SIG-M5 treated with dmso at 0.1 percent for 504 hours (cell line): ENCODE measurements around the gene QRFP.

Experiments
- DNase-seq: peaks from one replicate; lab custom pipeline; 2025; ENCODE audit not compliant: unreplicated experiment; lab: John Stamatoyannopoulos, UW

QRFP gene

DNA sequence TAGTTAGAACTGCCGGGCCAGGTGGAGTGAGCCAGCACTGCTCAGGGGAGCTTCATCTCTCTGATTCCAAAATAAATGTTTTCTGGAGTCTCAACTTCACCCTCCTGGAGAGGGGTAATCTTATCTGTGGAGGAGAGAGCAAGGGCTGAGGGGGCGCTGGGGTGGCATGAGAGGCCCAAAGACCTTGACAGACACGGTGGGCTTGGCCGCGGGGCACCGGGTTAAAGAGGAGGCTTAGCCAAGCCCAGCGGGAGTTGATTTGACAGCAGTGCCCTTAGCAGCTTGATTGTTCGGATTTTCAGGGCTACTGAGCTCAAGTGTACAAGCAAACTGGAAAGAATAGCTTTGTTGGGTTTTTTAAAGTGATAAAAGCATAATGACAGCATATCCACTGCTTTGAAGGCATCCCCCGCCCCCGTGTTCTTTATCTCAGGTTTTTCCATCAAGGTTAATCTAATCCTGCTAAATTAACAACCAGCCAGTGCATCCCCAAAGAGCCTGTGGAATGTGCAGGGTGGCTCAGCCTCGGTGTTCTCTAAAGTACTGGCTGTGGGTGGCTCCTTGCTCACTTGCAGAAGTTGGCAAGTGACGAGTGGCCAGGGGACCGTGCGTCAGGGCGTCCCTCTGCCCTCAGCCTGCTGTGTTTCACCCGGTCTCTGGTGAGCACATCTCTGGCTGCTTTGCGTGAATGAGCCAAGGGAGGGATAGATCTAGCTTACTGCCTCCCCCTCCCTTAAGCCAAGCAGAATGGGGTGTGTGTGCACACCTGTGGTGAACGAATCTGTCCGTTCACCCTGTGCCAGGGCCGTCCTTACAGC, 5.5 kb downstream of the QRFP start:
- no peak for DNase-seq

DNA sequence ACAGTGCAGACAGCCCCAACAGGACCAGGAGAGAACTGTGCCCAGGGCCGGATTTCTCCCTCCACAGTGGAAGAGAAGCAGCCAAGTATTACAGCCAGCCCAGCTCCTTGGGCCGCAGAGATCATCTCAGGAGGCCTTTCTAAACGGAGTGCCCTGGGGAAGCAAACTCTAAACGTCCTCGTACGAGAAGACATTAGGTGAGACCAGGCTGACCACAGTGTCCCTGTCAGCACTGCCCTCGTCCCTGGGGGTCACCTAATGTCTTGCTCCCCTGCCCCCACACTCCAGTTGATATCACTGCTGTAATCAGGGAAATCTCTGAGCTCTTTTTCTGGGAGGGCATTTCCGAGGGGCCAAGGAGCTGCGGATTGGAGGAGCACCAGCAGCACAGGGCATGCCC, 6.5 kb downstream of the QRFP start:
- DNase-seq = no peak

DNA sequence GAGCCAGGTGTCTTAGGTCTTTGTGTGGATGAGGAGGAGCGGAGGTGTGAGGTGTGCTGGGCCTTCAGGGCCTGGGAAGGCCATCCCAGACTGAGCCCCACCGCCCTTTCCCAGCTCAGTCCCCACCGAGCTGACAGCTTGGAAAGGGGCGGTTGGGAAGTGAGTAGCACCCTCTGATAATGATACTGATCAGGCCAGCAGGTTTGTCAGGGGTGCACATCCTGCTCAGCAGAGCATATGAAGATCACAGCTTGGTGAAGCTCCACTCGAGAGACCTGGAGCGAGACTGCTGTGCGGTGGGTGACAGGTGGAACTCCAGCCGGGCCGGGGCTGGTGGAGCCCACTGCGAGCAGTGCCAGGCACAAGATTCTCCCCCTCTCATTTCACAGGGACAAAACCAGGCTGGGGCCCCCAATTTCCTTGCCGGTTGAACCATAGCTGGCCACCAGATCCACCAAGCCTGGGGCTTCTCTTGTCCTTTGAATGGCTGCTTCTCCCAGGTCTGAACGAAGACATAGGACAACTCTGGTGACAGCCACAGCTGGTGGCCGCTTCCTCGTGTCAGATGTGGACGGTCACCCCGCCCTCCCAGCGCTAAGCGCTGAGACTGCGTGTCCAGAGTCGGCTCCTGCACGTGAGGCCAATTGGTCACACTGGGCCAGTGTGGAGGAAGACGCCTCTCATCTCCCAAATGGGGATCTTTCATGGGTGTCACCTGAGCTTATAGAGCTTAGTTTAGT, 8.3 kb downstream of the QRFP start:
- no peak for DNase-seq

DNA sequence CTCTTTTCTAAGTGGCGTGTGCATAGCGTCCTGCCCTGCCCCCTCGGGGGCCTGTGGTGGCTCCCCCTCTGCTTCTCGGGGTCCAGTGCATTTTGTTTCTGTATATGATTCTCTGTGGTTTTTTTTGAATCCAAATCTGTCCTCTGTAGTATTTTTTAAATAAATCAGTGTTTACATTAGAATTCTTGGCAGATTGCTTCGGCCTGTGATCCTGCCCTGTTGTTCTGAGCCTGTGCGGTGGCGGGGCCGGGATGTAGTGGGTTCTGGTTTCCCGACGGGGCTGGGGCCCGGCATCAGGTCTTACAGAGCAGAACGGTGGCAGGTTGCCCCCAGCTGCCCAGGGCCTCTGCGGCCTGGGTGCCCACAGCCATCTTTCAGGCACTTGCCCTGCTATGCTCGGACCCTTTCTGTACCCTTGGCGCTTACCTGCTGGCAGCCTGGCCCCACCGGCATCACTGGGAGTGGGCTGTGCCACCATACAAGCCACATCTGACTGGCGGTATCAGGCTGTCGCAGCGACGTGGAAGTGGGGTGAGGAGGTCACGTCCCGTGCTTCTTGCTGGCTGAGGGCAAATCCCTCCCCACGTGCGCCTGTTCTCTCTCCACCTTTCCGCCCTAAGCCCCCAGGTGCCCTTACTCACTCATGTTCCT, 9.0 kb downstream of the QRFP start:
- DNase-seq = no peak

DNA sequence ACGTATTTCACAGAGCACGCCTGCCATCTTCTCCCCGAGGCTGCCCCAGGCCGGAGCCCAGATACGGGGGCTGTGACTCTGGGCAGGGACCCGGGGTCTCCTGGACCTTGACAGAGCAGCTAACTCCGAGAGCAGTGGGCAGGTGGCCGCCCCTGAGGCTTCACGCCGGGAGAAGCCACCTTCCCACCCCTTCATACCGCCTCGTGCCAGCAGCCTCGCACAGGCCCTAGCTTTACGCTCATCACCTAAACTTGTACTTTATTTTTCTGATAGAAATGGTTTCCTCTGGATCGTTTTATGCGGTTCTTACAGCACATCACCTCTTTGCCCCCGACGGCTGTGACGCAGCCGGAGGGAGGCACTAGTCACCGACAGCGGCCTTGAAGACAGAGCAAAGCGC, 9.6 kb downstream of the QRFP start:
- no peak for DNase-seq

DNA sequence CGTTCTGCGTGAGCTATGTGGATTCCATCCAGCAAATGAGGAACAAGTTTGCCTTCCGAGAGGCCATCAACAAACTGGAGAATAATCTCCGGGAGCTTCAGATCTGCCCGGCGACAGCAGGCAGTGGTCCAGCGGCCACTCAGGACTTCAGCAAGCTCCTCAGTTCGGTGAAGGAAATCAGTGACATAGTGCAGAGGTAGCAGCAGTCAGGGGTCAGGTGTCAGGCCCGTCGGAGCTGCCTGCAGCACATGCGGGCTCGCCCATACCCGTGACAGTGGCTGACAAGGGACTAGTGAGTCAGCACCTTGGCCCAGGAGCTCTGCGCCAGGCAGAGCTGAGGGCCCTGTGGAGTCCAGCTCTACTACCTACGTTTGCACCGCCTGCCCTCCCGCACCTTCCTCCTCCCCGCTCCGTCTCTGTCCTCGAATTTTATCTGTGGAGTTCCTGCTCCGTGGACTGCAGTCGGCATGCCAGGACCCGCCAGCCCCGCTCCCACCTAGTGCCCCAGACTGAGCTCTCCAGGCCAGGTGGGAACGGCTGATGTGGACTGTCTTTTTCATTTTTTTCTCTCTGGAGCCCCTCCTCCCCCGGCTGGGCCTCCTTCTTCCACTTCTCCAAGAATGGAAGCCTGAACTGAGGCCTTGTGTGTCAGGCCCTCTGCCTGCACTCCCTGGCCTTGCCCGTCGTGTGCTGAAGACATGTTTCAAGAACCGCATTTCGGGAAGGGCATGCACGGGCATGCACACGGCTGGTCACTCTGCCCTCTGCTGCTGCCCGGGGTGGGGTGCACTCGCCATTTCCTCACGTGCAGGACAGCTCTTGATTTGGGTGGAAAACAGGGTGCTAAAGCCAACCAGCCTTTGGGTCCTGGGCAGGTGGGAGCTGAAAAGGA, 10.9 kb downstream of the QRFP start:
- DNase-seq = no peak

DNA sequence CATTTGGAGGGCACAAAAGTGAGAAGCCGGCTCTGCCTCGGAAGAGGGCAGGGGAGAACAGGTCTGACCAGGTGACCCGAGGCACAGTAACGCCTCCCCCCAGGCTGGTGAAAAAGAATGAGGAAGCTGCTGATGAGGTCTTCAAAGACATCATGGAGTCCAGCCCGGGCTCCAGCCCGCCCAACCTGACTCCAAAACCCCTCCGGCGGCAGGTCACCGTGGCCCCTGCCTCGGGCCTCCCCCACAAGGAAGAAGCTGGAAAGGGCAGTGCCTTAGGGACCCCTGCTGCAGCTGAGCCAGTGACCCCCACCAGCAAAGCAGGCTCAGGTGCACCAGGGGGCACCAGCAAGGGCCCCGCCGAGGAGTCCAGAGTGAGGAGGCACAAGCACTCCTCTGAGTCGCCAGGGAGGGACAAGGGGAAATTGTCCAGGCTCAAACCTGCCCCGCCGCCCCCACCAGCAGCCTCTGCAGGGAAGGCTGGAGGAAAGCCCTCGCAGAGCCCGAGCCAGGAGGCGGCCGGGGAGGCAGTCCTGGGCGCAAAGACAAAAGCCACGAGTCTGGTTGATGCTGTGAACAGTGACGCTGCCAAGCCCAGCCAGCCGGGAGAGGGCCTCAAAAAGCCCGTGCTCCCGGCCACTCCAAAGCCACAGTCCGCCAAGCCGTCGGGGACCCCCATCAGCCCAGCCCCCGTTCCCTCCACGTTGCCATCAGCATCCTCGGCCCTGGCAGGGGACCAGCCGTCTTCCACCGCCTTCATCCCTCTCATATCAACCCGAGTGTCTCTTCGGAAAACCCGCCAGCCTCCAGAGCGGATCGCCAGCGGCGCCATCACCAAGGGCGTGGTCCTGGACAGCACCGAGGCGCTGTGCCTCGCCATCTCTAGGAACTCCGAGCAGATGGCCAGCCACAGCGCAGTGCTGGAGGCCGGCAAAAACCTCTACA, 11.8 kb downstream of the QRFP start:
- DNase-seq = no peak

DNA sequence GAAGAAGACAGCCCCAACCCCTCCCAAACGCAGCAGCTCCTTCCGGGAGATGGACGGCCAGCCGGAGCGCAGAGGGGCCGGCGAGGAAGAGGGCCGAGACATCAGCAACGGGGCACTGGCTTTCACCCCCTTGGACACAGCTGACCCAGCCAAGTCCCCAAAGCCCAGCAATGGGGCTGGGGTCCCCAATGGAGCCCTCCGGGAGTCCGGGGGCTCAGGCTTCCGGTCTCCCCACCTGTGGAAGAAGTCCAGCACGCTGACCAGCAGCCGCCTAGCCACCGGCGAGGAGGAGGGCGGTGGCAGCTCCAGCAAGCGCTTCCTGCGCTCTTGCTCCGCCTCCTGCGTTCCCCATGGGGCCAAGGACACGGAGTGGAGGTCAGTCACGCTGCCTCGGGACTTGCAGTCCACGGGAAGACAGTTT, 12.5 kb downstream of the QRFP start:
- no peak for DNase-seq

DNA sequence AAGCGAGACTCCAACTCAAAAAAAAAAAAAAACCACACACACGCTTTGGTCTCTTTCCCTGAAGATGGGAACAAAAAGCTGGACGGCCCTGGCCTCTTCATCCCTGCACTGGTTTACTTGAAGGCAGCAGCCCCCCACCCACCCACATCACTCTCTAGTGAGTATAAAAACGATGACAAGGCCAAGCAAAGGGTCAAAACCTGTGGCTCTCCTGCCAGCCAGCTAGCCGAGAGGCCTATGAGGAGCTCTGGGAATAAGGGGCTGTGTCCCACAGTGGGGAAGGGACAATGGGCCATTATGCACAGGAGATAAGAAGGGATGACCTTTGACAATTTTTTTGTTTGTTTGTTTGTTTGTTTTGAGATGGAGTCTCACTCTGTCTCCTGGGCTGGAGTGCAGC, 13.1 kb downstream of the QRFP start:
- no peak for DNase-seq

DNA sequence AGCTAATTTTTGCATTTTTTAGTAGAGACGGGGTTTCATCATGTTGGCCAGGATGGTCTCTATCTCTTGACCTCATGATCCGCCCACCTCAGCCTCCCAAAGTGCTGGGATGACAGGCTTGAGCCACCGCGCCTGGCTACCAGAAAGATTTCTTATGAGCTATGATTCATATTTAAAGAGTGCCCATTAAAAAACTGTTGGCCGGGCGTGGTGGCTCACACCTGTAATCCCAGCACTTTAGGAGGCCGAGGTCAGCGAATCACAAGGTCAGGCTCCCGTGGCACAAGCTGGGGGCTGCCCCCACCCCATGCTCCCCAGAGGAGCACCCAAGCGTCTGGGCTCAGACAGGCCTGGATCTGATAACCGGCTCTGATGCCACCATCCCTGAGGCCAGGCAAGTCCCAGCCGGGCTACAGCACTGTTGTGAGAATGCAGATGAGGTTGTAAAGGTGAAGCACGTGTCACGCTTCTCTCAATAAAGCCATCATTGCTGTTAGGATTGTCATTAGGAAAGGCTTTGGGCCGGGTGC, 13.9 kb downstream of the QRFP start:
- no peak for DNase-seq

DNA sequence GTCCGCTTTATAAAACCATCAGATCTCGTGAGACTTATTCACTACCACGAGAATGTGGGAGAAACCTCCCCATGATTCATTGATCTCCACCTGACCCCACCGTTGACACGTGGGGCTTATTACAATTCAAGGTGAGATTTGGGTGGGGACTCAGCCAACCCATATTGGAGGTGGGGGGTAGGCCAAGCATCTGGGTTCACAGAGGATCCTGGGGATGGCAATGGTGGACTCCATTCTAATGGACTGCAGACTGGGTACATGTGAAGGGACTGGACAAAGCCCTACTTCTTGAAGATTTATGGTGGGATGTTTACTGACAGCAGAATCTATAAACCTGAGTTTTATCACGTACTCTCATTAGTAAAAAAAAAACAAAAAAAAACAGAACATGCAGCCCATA, 15.1 kb downstream of the QRFP start:
- DNase-seq = no peak

DNA sequence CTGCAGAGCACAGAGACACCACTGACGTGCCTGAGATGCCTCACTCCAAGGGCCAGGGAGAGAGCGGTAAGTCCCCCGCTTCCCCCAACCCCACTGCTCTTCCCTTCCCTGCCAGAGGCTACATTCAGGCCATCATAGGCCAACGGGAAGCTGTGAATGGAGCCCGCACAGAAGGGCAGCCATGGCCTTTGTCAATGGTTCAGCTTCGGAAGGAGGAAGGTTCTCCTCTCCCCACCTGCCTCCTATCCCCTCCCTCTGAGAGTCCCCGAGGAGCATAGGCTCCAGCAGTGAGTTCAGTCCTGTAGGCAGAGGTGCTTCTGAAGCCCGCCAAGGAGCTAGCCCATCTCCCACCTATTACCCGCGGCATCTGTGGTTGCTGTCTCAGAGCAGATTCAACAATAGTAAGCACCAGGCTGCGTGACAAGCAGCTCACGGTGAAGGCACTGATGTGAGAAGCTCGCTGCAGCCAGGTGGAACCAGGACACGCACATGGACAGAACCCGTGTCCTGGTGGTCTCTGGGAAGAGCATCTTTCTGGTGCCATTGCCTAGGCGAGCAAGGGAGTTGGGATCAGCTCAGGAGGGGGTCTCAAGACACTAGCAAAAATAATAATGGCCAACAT, 15.9 kb downstream of the QRFP start:
- no peak for DNase-seq

DNA sequence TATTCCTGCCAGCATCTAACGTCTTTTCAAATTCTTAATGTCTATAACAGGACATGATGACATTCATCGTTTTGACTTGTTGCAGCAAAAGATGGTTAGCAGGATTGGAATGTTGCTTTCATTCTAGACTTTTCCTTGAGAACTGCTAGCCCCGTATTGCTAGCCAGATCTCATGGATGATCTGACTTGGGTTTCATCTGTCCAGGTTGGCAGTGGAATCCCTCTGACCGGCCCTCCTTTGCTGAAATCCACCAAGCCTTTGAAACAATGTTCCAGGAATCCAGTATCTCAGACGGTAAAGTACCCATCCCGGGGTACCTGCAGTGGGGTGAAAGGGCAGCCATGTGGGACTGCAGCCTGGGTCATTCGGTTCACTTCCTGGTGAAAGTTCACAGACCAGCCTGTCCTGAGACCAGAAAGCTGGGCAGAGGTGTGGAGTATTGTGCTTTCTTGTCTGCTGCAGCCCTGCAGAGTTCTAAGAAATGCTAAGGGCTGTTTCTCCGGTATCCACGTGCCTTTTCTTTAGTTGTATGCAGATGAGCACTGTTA, 16.7 kb downstream of the QRFP start:
- DNase-seq = no peak

DNA sequence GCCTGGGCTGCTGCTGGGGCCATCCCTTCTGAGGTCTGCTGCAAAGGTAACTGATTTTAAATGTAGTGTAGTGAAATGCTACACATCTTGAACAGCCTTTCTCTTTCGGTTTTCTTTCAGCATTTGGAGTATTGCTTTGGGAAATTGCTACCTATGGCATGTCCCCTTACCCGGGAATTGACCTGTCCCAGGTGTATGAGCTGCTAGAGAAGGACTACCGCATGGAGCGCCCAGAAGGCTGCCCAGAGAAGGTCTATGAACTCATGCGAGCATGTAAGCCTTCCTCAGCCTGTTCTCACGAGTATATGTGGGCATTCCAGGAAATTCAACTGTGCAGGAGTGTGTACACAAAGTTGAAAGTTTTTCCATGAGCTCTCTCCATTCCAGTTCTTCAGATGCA, 18.3 kb downstream of the QRFP start:
- DNase-seq = no peak

DNA sequence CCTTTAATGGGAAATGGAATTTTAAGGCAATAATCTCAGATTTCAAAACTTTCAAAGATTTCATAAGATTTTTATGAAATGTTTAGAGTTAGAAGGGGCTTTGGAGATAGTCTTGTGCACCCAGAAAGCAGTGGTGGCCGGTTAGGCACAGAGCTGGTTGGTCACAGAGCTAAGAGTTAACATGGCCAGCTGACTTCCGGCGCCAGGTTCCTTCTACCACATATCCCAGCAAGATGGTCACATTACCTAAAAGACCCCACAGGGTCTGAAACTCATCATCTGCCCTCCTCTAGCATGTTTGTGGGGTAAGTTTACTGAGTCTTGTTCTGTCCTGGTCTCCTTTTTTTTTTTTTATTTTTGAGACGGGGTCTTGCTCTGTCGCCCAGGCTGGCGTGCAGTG, 19.3 kb downstream of the QRFP start:
- no peak for DNase-seq

DNA sequence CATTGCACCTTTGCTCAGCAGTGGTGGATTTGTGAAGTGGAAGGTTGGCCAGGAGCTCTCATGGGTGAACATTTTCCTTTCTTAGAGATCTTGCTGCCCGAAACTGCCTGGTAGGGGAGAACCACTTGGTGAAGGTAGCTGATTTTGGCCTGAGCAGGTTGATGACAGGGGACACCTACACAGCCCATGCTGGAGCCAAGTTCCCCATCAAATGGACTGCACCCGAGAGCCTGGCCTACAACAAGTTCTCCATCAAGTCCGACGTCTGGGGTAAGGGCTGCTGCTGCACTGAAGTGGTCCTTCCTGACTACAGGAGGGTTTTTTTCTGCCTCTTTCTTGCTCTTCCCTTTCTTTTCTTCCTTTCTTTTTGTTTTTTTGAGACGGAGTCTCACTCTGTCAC, 21.8 kb downstream of the QRFP start:
- DNase-seq = no peak

DNA sequence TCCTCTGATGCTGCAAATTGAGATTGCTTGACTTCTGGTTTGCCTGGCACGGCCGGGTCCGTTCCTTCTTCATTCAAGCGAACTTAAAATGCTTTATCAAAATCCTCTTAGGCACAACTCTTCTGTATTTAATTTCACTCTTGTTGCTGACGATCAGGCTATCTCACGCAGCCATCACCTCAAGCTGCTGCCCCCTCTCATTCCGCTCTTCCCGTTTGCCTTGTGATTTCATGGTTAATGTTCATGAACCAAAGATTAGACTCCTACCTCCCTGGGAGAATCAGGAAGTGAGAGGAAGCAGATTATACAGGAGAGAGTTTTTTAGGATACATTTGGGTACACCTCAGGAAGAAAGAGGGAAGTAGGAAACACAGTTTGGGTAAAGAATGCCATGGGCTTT, 22.6 kb downstream of the QRFP start:
- no peak for DNase-seq

DNA sequence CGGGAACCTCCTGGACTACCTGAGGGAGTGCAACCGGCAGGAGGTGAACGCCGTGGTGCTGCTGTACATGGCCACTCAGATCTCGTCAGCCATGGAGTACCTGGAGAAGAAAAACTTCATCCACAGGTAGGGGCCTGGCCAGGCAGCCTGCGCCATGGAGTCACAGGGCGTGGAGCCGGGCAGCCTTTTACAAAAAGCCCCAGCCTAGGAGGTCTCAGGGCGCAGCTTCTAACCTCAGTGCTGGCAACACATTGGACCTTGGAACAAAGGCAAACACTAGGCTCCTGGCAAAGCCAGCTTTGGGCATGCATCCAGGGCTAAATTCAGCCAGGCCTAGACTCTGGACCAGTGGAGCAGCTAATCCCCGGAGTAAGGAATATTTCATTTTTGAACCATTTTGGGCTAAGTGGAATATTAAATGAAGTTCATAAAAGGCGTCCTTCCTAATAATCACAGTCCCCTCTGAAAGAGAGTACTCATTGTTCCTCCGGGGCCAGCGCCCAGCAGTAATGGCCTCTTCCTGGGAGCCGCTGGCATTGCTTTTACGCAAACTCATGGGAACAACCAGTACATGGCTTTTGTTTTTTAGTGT, 23.6 kb downstream of the QRFP start:
- DNase-seq = no peak

DNA sequence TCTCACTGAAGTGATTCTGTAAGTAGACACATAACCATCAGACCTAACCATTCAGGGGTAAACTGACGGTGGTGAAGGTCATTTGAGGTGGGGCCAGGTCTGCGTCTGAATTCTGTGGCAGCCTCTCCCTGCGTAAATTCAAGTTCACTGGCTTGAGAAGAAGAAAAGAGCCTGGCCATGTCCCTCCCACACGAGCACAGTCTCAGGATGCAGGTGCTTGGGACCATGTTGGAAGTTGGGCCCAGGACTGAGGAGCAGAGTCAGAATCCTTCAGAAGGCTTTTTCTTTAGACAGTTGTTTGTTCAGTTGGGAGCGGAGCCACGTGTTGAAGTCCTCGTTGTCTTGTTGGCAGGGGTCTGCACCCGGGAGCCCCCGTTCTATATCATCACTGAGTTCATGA, 24.1 kb downstream of the QRFP start:
- DNase-seq = no peak
